SK-N-SH treated with all-trans-retinoic acid at 6 μM for 48 hours (cell line): ENCODE measurements around the gene TRPM7.

Experiments
- ATAC-seq: fragments of 200-7000 bp; cut with Tn5 transposase; 3 replicates; pipeline ENCODE4 v1.9.1; 2020; ENCODE audit warnings: mild to moderate bottlenecking, moderate library complexity
- ARNTL ChIP-seq: fragments of 450-650 bp; formaldehyde crosslinking; IDR thresholded peaks from 2 replicates; pipeline ENCODE4 v1.5.0; 2020; ENCODE audit warnings: low read depth, mild to moderate bottlenecking, moderate library complexity, borderline replicate concordance
- BACH2 ChIP-seq: fragments of 250-450 bp; sonication (Bioruptor Pico); IDR thresholded peaks from 2 replicates; pipeline ENCODE4 v1.9.0; 2021; ENCODE audit warnings: mild to moderate bottlenecking, borderline replicate concordance
- CSDC2 ChIP-seq: fragments of 250-450 bp; sonication (Bioruptor Pico); IDR thresholded peaks from 2 replicates; pipeline ENCODE4 v1.5.0; 2020; ENCODE audit warnings: mild to moderate bottlenecking, moderate library complexity
- ESRRG ChIP-seq: fragments of 250-450 bp; sonication (Bioruptor Pico); IDR thresholded peaks from 2 replicates; pipeline ENCODE4 v1.6.1; 2021; ENCODE audit warnings: mild to moderate bottlenecking
- GLIS3 ChIP-seq: fragments of 250-450 bp; sonication (Bioruptor Pico); IDR thresholded peaks from 2 replicates; pipeline ENCODE4 v1.5.0; 2020; ENCODE audit warnings: mild to moderate bottlenecking, moderate library complexity
- ISL1 ChIP-seq: fragments of 250-450 bp; sonication (Bioruptor Pico); IDR thresholded peaks from 2 replicates; pipeline ENCODE4 v2.1.2; 2022; ENCODE audit warnings: mild to moderate bottlenecking, moderate library complexity
- OSR1 ChIP-seq: fragments of 250-450 bp; sonication (Bioruptor Pico); IDR thresholded peaks from 2 replicates; pipeline ENCODE4 v1.8.0; 2022; ENCODE audit warnings: moderate library complexity, mild to moderate bottlenecking, inconsistent platforms
- PPARA ChIP-seq: fragments of 250-450 bp; sonication (Bioruptor Pico); IDR thresholded peaks from 2 replicates; pipeline ENCODE4 v1.5.0; 2020; ENCODE audit warnings: mild to moderate bottlenecking, borderline replicate concordance
- RARB ChIP-seq: fragments of 250-450 bp; sonication (Bioruptor Pico); IDR thresholded peaks from 2 replicates; pipeline ENCODE4 v1.8.0; 2021; ENCODE audit warnings: mild to moderate bottlenecking, moderate library complexity
- TCF4 ChIP-seq: fragments of 250-450 bp; sonication (Bioruptor Pico); IDR thresholded peaks from 2 replicates; pipeline ENCODE4 v1.8.0; 2021; ENCODE audit warnings: mild to moderate bottlenecking, moderate library complexity, borderline replicate concordance
- TOX ChIP-seq: fragments of 250-450 bp; sonication (Bioruptor Pico); IDR thresholded peaks from 2 replicates; pipeline ENCODE4 v1.8.0; 2021; ENCODE audit warnings: mild to moderate bottlenecking, moderate library complexity, borderline replicate concordance
- TSHZ2 ChIP-seq: fragments of 250-450 bp; sonication (Bioruptor Pico); IDR thresholded peaks from 2 replicates; pipeline ENCODE4 v1.5.0; 2020; ENCODE audit warnings: mild to moderate bottlenecking, moderate library complexity
- ZC3H10 ChIP-seq: fragments of 250-450 bp; sonication (Bioruptor Pico); IDR thresholded peaks from 2 replicates; pipeline ENCODE4 v1.5.1; 2021; ENCODE audit warnings: mild to moderate bottlenecking, moderate library complexity
- ZFP3 ChIP-seq: fragments of 250-450 bp; sonication (Bioruptor Pico); IDR thresholded peaks from 2 replicates; pipeline ENCODE4 v1.5.0; 2020; ENCODE audit warnings: mild to moderate bottlenecking, moderate library complexity
- ZFP30 ChIP-seq: fragments of 450-650 bp; formaldehyde crosslinking; IDR thresholded peaks from 2 replicates; pipeline ENCODE4 v1.5.0; 2022; ENCODE audit warnings: mild to moderate bottlenecking, moderate library complexity
- ZNF565 ChIP-seq: fragments of 450-650 bp; formaldehyde crosslinking; conservative IDR thresholded peaks from 2 replicates; pipeline ENCODE4 v1.5.0; 2020; ENCODE audit warnings: low read depth, mild to moderate bottlenecking, moderate library complexity
- ZNF70 ChIP-seq: fragments of 450-650 bp; formaldehyde crosslinking; IDR thresholded peaks from 2 replicates; pipeline ENCODE4 v1.5.0; 2020; ENCODE audit warnings: mild to moderate bottlenecking, moderate library complexity
- TF ChIP-seq, protein P1 (sequence below): fragments of 250-450 bp; sonication (Bioruptor Pico); IDR thresholded peaks from 2 replicates; pipeline ENCODE4 v1.8.0; 2021; ENCODE audit warnings: low read depth, mild to moderate bottlenecking, moderate library complexity, borderline replicate concordance
- TF ChIP-seq, protein P2 (sequence below): fragments of 250-450 bp; sonication (Bioruptor Pico); IDR thresholded peaks from 2 replicates; pipeline ENCODE4 v1.5.1; 2021; ENCODE audit warnings: mild to moderate bottlenecking, moderate library complexity
- TF ChIP-seq, protein P3 (sequence below): fragments of 250-450 bp; sonication (Bioruptor Pico); IDR thresholded peaks from 2 replicates; pipeline ENCODE4 v1.8.0; 2020; ENCODE audit warnings: mild to moderate bottlenecking, moderate library complexity, borderline replicate concordance
- TF ChIP-seq, protein P4 (sequence below): fragments of 250-450 bp; sonication (Bioruptor Pico); IDR thresholded peaks from 2 replicates; pipeline ENCODE4 v1.5.1; 2020; ENCODE audit warnings: low read depth, mild to moderate bottlenecking, moderate library complexity

Gene TRPM7

GRCh38 chr15:50563756-50564155, 122.8 kb downstream of the TRPM7 start (continued):
- TF ChIP-seq ARNTL (CRISPR knock-in tag) (no peak), BACH2 (CRISPR knock-in tag) (no peak), ISL1 (CRISPR knock-in tag) (no peak), ZNF565 (CRISPR knock-in tag) (no peak), CSDC2 (CRISPR knock-in tag) (no peak), GLIS3 (no peak), ESRRG (CRISPR knock-in tag) (no peak)
- TF ChIP-seq, all 23 proteins: peak for 0

- no peak for ATAC-seq
- TF ChIP-seq ZNF70 (no peak), BACH2 (CRISPR knock-in tag) (no peak), ZNF565 (CRISPR knock-in tag) (no peak), ARNTL (CRISPR knock-in tag) (no peak), ZC3H10 (CRISPR knock-in tag) (no peak), PPARA (CRISPR knock-in tag) (no peak), ZFP3 (CRISPR knock-in tag) (no peak), TOX (CRISPR knock-in tag) (no peak), GLIS3 (no peak), RARB (no peak), ISL1 (CRISPR knock-in tag) (no peak), TCF4 (CRISPR knock-in tag) (no peak), ZFP30 (no peak), ESRRG (CRISPR knock-in tag) (no peak), TSHZ2 (CRISPR knock-in tag) (no peak)
- TF ChIP-seq, protein P1, sequence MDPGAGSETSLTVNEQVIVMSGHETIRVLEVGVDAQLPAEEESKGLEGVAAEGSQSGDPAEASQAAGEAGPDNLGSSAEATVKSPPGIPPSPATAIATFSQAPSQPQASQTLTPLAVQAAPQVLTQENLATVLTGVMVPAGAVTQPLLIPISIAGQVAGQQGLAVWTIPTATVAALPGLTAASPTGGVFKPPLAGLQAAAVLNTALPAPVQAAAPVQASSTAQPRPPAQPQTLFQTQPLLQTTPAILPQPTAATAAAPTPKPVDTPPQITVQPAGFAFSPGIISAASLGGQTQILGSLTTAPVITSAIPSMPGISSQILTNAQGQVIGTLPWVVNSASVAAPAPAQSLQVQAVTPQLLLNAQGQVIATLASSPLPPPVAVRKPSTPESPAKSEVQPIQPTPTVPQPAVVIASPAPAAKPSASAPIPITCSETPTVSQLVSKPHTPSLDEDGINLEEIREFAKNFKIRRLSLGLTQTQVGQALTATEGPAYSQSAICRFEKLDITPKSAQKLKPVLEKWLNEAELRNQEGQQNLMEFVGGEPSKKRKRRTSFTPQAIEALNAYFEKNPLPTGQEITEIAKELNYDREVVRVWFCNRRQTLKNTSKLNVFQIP (CRISPR knock-in tag): no peak
- TF ChIP-seq, protein P2, sequence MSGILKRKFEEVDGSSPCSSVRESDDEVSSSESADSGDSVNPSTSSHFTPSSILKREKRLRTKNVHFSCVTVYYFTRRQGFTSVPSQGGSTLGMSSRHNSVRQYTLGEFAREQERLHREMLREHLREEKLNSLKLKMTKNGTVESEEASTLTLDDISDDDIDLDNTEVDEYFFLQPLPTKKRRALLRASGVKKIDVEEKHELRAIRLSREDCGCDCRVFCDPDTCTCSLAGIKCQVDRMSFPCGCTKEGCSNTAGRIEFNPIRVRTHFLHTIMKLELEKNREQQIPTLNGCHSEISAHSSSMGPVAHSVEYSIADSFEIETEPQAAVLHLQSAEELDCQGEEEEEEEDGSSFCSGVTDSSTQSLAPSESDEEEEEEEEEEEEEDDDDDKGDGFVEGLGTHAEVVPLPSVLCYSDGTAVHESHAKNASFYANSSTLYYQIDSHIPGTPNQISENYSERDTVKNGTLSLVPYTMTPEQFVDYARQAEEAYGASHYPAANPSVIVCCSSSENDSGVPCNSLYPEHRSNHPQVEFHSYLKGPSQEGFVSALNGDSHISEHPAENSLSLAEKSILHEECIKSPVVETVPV (CRISPR knock-in tag): no peak
- TF ChIP-seq, protein P3, sequence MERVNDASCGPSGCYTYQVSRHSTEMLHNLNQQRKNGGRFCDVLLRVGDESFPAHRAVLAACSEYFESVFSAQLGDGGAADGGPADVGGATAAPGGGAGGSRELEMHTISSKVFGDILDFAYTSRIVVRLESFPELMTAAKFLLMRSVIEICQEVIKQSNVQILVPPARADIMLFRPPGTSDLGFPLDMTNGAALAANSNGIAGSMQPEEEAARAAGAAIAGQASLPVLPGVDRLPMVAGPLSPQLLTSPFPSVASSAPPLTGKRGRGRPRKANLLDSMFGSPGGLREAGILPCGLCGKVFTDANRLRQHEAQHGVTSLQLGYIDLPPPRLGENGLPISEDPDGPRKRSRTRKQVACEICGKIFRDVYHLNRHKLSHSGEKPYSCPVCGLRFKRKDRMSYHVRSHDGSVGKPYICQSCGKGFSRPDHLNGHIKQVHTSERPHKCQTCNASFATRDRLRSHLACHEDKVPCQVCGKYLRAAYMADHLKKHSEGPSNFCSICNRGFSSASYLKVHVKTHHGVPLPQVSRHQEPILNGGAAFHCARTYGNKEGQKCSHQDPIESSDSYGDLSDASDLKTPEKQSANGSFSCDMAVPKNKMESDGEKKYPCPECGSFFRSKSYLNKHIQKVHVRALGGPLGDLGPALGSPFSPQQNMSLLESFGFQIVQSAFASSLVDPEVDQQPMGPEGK (CRISPR knock-in tag): no peak
- TF ChIP-seq, all 23 proteins: peak for 0
Observed at GRCh38 chr15:50562735-50563640, 123.6 kb downstream of the TRPM7 start.

GRCh38 chr15:50558012-50558411, 128.6 kb downstream of the TRPM7 start:
- TF ChIP-seq ISL1 (CRISPR knock-in tag): no peak
- TF ChIP-seq TSHZ2 (CRISPR knock-in tag): no peak
- TF ChIP-seq OSR1: no peak
- TF ChIP-seq, protein P4, sequence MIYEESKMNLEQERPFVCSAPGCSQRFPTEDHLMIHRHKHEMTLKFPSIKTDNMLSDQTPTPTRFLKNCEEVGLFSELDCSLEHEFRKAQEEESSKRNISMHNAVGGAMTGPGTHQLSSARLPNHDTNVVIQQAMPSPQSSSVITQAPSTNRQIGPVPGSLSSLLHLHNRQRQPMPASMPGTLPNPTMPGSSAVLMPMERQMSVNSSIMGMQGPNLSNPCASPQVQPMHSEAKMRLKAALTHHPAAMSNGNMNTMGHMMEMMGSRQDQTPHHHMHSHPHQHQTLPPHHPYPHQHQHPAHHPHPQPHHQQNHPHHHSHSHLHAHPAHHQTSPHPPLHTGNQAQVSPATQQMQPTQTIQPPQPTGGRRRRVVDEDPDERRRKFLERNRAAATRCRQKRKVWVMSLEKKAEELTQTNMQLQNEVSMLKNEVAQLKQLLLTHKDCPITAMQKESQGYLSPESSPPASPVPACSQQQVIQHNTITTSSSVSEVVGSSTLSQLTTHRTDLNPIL: no peak
- TF ChIP-seq ZNF70: no peak
- TF ChIP-seq TOX (CRISPR knock-in tag): no peak
- no peak for TF ChIP-seq ARNTL (CRISPR knock-in tag)

More at GRCh38 chr15:50558012-50558411, 128.6 kb downstream of the TRPM7 start:
- ATAC-seq: no peak
